Cortex of kidney (tissue), 1 donor: ENCODE data around the gene DPP3.
"Not testable (repeated sequence)": the region's sequence is repeated elsewhere in the genome, so short reads cannot be mapped to it uniquely, and the experiment has no call there.

Experiments used
- DNase-seq: peaks from one replicate; lab custom pipeline; 2025; lab: John Stamatoyannopoulos, UW

The DPP3 gene

GRCh38 chr11:66480117-66480938 lies at the start of gene DPP3:
TSS of gene DPP3 (plus strand) at chr11:66480434. CDS start at chr11:66482201, 1,767 bp downstream.
- DNase-seq = peak; percentile 90

- not testable (repeated sequence) for DNase-seq
Observed at GRCh38 chr11:66431287-66431686, 48.9 kb upstream of the DPP3 start.

GRCh38 chr11:66431871-66432329 lies 48.3 kb upstream of the DPP3 start:
- DNase-seq = not testable (repeated sequence)

GRCh38 chr11:66432597-66432996 lies 47.6 kb upstream of the DPP3 start:
- DNase-seq = no peak

- DNase-seq = no peak
Observed at GRCh38 chr11:66437979-66438503, 42.2 kb upstream of the DPP3 start.

GRCh38 chr11:66438504-66439466 lies 41.4 kb upstream of the DPP3 start, which contains the start of gene MRPL11:
TSS of gene MRPL11 (minus strand) at chr11:66438848. CDS start at chr11:66438754, 94 bp downstream.
- DNase-seq = no peak

- not testable (repeated sequence) for DNase-seq
Observed at GRCh38 chr11:66440101-66440939, 39.9 kb upstream of the DPP3 start.

GRCh38 chr11:66440940-66441282 lies 39.3 kb upstream of the DPP3 start:
- DNase-seq = not testable (repeated sequence)

GRCh38 chr11:66443602-66444001 lies 36.6 kb upstream of the DPP3 start:
- no peak for DNase-seq

- no peak for DNase-seq
Observed at GRCh38 chr11:66447012-66447411, 33.2 kb upstream of the DPP3 start.

GRCh38 chr11:66448523-66448922 lies 31.7 kb upstream of the DPP3 start:
- no peak for DNase-seq

GRCh38 chr11:66450560-66450959 lies 29.7 kb upstream of the DPP3 start:
- no peak for DNase-seq

GRCh38 chr11:66451663-66452062 lies 28.6 kb upstream of the DPP3 start:
- no peak for DNase-seq

GRCh38 chr11:66454247-66454646 lies 26.0 kb upstream of the DPP3 start:
- DNase-seq = no peak

- DNase-seq = no peak
Observed at GRCh38 chr11:66454828-66455227, 25.4 kb upstream of the DPP3 start.

GRCh38 chr11:66457826-66458225 lies 22.4 kb upstream of the DPP3 start:
- no peak for DNase-seq

- DNase-seq = no peak
Observed at GRCh38 chr11:66459138-66459778, 21.0 kb upstream of the DPP3 start.

GRCh38 chr11:66462010-66462409 lies 18.2 kb upstream of the DPP3 start:
- DNase-seq = no peak

- no peak for DNase-seq
Observed at GRCh38 chr11:66462911-66463310, 17.3 kb upstream of the DPP3 start.

GRCh38 chr11:66464116-66464515 lies 16.1 kb upstream of the DPP3 start:
- not testable (repeated sequence) for DNase-seq

- DNase-seq = no peak
Observed at GRCh38 chr11:66464916-66465315, 15.3 kb upstream of the DPP3 start.
